ENCODE results near the gene KASH5.

GRCh38 chr19:49400029-49400428, 12.0 kb downstream of the KASH5 start:
- no peak for TF ChIP-seq CTCF (conservative IDR thresholded peaks at IDR 0.05; ENCODE audit: low read depth, low read length)
- TF ChIP-seq EZH2 (IDR thresholded peaks at IDR 0.05; ENCODE audit: borderline replicate concordance, low read depth, low read length, poor library complexity, severe bottlenecking) = no peak

Measured in A673 (cell line).